Hepatocyte (in vitro differentiated cells): ENCODE data around the gene CSRP1. TPM values are rescaled to one million over a fixed set of nuclear protein-coding genes. Genes with fewer than 3 reads are reported as not detected.

ENCODE experiments used
- DNase-seq: peaks from one replicate; pipeline ENCODE4 v3.0.0-alpha.2; 2016; ENCODE audit warnings: low spot score
- H2AFZ ChIP-seq: fragments of 200-600 bp; sonication (generic); 2 replicates; pipeline ENCODE4 v1.6.0; 2016; ENCODE audit warnings: antibody characterized with exemption, mild to moderate bottlenecking
- H3K27ac ChIP-seq: fragments of 200-600 bp; sonication (generic); 2 replicates; pipeline ENCODE4 v1.5.1; 2016; ENCODE audit warnings: mild to moderate bottlenecking
- H3K27me3 ChIP-seq: fragments of 200-600 bp; sonication (generic); 2 replicates; pipeline ENCODE4 v1.6.1; 2016
- H3K36me3 ChIP-seq: fragments of 200-600 bp; sonication (generic); replicated peaks from 2 replicates; pipeline ENCODE4 v1.5.1; 2016; ENCODE audit warnings: low read depth; ENCODE audit not compliant: insufficient read depth
- H3K4me1 ChIP-seq: fragments of 200-600 bp; sonication (generic); 2 replicates; pipeline ENCODE4 v1.5.1; 2016; ENCODE audit warnings: mild to moderate bottlenecking, moderate library complexity; ENCODE audit not compliant: insufficient read depth
- H3K4me2 ChIP-seq: fragments of 200-600 bp; sonication (generic); 2 replicates; pipeline ENCODE4 v1.6.0; 2016
- H3K4me3 ChIP-seq: fragments of 200-600 bp; sonication (generic); 2 replicates; pipeline ENCODE4 v1.5.1; 2016; ENCODE audit warnings: mild to moderate bottlenecking
- H3K79me2 ChIP-seq: fragments of 200-600 bp; sonication (generic); 2 replicates; pipeline ENCODE4 v1.6.0; 2017; ENCODE audit warnings: mild to moderate bottlenecking
- H3K9me2 ChIP-seq: fragments of 200-600 bp; sonication (generic); replicated peaks from 2 replicates; pipeline ENCODE4 v1.6.0; 2017; ENCODE audit warnings: mild to moderate bottlenecking; ENCODE audit not compliant: insufficient read depth
- H3K9me3 ChIP-seq: fragments of 200-600 bp; sonication (generic); 2 replicates; pipeline ENCODE4 v1.5.1; 2016; ENCODE audit warnings: low read depth, mild to moderate bottlenecking
- H4K20me1 ChIP-seq: fragments of 200-600 bp; sonication (generic); 2 replicates; pipeline ENCODE4 v1.6.0; 2016; ENCODE audit warnings: mild to moderate bottlenecking; ENCODE audit not compliant: insufficient read depth, poor library complexity, severe bottlenecking
- CTCF ChIP-seq: fragments of 200-600 bp; sonication (generic); IDR thresholded peaks from 2 replicates; pipeline ENCODE4 v1.5.1; 2016; ENCODE audit warnings: antibody characterized with exemption, mild to moderate bottlenecking; ENCODE audit not compliant: poor library complexity
- EZH2 ChIP-seq: fragments of 200-600 bp; sonication (generic); IDR thresholded peaks from 2 replicates; pipeline ENCODE4 v1.6.1; 2016; ENCODE audit warnings: antibody characterized with exemption, mild to moderate bottlenecking, borderline replicate concordance
- EZH2phosphoT487 ChIP-seq: fragments of 200-600 bp; sonication (generic); IDR thresholded peaks from one replicate; pipeline ENCODE4 v1.6.1; 2018; ENCODE audit warnings: antibody characterized with exemption, mild to moderate bottlenecking, low read depth, moderate library complexity; ENCODE audit not compliant: unreplicated experiment, severe bottlenecking
- WGBS: methylation state at CpG from one replicate; pipeline ENCODE4 v1.1.6; 2016; ENCODE audit warnings: low lambda C conversion rate; ENCODE audit errors: missing lambda C conversion rate; 5-methylcytosine and 5-hydroxymethylcytosine counted together
- polyA plus RNA-seq: library from polyadenylated mRNA; unstranded; fragments of >200 nt; fragmentation: Nextera tagmentation; extraction: Ambion mirVana; gene quantifications from 2 replicates; pipeline ENCODE4 v1.2.1, GENCODE V29; 2016
- total RNA-seq: library from RNA; depleted of rRNA; stranded (reverse); fragments of >200 nt; gene quantifications from 2 replicates; pipeline ENCODE4 v1.2.3, GENCODE V29; 2014

Gene CSRP1
- total and polyA plus RNA-seq, 2 experiments from 2014 or later: 50.9 to 76.0 TPM

GRCh38 chr1:201485184-201485774 lies 21.6 kb downstream of the CSRP1 start:
- 94% methylated on average over 4 of the region's 4 CpGs for WGBS

GRCh38 chr1:201483373-201483949 lies 23.5 kb downstream of the CSRP1 start:
- H3K4me1 ChIP-seq: peaks cover 14% of the 10 kb centered on the region
- no peak overlapping the region for H3K4me3 ChIP-seq
- no peaks in the 10 kb centered on the region for H3K79me2 ChIP-seq
- TF ChIP-seq EZH2: no peak
- TF ChIP-seq CTCF: no peak
- TF ChIP-seq EZH2phosphoT487: no peak
- 95% methylated on average over 4 of the region's 4 CpGs for WGBS
- H3K27me3 ChIP-seq: peaks cover 6% of the 10 kb centered on the region
- H3K27ac ChIP-seq: no peak overlapping the region
- H3K36me3 ChIP-seq: no peaks in the 10 kb centered on the region
- H3K9me2 ChIP-seq: no peaks in the 10 kb centered on the region
- H2AFZ ChIP-seq: no peak overlapping the region
- DNase-seq: no peak
- no peaks in the 10 kb centered on the region for H4K20me1 ChIP-seq
- H3K9me3 ChIP-seq: no peaks in the 10 kb centered on the region
- H3K4me2 ChIP-seq: no peak overlapping the region

More at GRCh38 chr1:201485184-201485774, 21.6 kb downstream of the CSRP1 start:
- Histone ChIP-seq H3K4me1 (peaks cover 14% of the 10 kb centered on the region), H4K20me1 (no peaks in the 10 kb centered on the region), H3K36me3 (no peaks in the 10 kb centered on the region), H3K9me3 (no peaks in the 10 kb centered on the region), H3K27me3 (peaks cover 6% of the 10 kb centered on the region), H3K4me3 (no peak overlapping the region), H3K27ac (no peak overlapping the region), H3K9me2 (no peaks in the 10 kb centered on the region), H2AFZ (no peak overlapping the region), H3K79me2 (no peaks in the 10 kb centered on the region), H3K4me2 (no peak overlapping the region)
- no peak for DNase-seq
- TF ChIP-seq EZH2: no peak
- TF ChIP-seq CTCF: no peak
- TF ChIP-seq EZH2phosphoT487: no peak

GRCh38 chr1:201482755-201483154 lies 24.2 kb downstream of the CSRP1 start:
- no peak overlapping the region for H3K27ac ChIP-seq

More at GRCh38 chr1:201482755-201483154, 24.2 kb downstream of the CSRP1 start:
- H3K9me2 ChIP-seq: no peaks in the 10 kb centered on the region
- H4K20me1 ChIP-seq: no peaks in the 10 kb centered on the region
- no peaks in the 10 kb centered on the region for H3K36me3 ChIP-seq
- H2AFZ ChIP-seq: no peak overlapping the region
- WGBS: 80% methylated on average over 5 of the region's 5 CpGs
- no peaks in the 10 kb centered on the region for H3K79me2 ChIP-seq
- peaks cover 14% of the 10 kb centered on the region for H3K4me1 ChIP-seq
- H3K4me2 ChIP-seq: no peak overlapping the region
- DNase-seq: no peak
- H3K4me3 ChIP-seq: no peak overlapping the region
- peaks cover 6% of the 10 kb centered on the region for H3K27me3 ChIP-seq
- no peaks in the 10 kb centered on the region for H3K9me3 ChIP-seq
- no peak for TF ChIP-seq EZH2phosphoT487
- TF ChIP-seq EZH2: no peak
- TF ChIP-seq CTCF: no peak
